DND-41 (cell line): ENCODE measurements around the gene SDCCAG8.

Experiments used
- ATAC-seq: fragments of 200-7000 bp; cut with Tn5 transposase; 3 replicates; pipeline ENCODE4 v1.9.1; 2021; ENCODE audit warnings: low read depth; ENCODE audit not compliant: insufficient read depth
- DNase-seq: peaks from one replicate; pipeline ENCODE4 v3.0.0-alpha.2; 2020
- H2AFZ ChIP-seq: 2 replicates; pipeline ENCODE4 v1.6.0; 2012; ENCODE audit warnings: low read depth, low read length
- H3K27ac ChIP-seq: 2 replicates; pipeline ENCODE4 v1.5.1; 2012; ENCODE audit warnings: low read length, inconsistent platforms
- H3K27me3 ChIP-seq: fragments of 200-600 bp; sonication (generic); 2 replicates; pipeline ENCODE4 v1.6.0; 2012; ENCODE audit warnings: low read length, mild to moderate bottlenecking, inconsistent platforms; ENCODE audit not compliant: insufficient read depth, poor library complexity
- H3K36me3 ChIP-seq: 2 replicates; pipeline ENCODE4 v1.5.1; 2012; ENCODE audit warnings: low read length, inconsistent platforms; ENCODE audit not compliant: insufficient read depth
- H3K4me1 ChIP-seq: 2 replicates; pipeline ENCODE4 v1.5.1; 2012; ENCODE audit warnings: mild to moderate bottlenecking, low read length; ENCODE audit not compliant: insufficient read depth
- H3K4me2 ChIP-seq: 2 replicates; pipeline ENCODE4 v1.6.0; 2012; ENCODE audit warnings: mild to moderate bottlenecking, moderate library complexity, low read length, inconsistent platforms; ENCODE audit not compliant: insufficient read depth
- H3K4me3 ChIP-seq, 2 experiments: fragments of 200-600 bp in 1 of 2; shearing (Covaris generic) in 1 of 2; 2 replicates each; pipeline ENCODE4 v1.5.1; 2012 to 2016; ENCODE audit warnings: inconsistent platforms in 2 of 2, low read length in 2 of 2, mild to moderate bottlenecking in 2 of 2, low read depth in 1 of 2, moderate library complexity in 1 of 2
- H3K79me2 ChIP-seq: 2 replicates; pipeline ENCODE4 v1.6.0; 2012; ENCODE audit warnings: low read length, inconsistent platforms; ENCODE audit not compliant: insufficient read depth
- H3K9ac ChIP-seq: 2 replicates; pipeline ENCODE4 v1.6.0; 2012; ENCODE audit warnings: low read depth, mild to moderate bottlenecking, inconsistent platforms, low read length, moderate library complexity
- H3K9me3 ChIP-seq: 2 replicates; pipeline ENCODE4 v1.5.1; 2012; ENCODE audit warnings: low read length, moderate library complexity, mild to moderate bottlenecking, inconsistent platforms; ENCODE audit not compliant: insufficient read depth, severe bottlenecking
- H4K20me1 ChIP-seq: 2 replicates; pipeline ENCODE4 v1.6.0; 2012; ENCODE audit warnings: low read length; ENCODE audit not compliant: insufficient read depth
- CTCF ChIP-seq: IDR thresholded peaks from 2 replicates; pipeline ENCODE4 v1.5.1; 2012; ENCODE audit warnings: borderline replicate concordance, low read length, moderate library complexity, mild to moderate bottlenecking; ENCODE audit not compliant: poor library complexity, severe bottlenecking; ENCODE audit errors: extremely low read depth
- EZH2 ChIP-seq: IDR thresholded peaks from 3 replicates; pipeline ENCODE4 v1.6.1; 2012; ENCODE audit warnings: borderline replicate concordance, low read depth, mild to moderate bottlenecking, moderate library complexity, low read length, inconsistent platforms; ENCODE audit not compliant: severe bottlenecking

The SDCCAG8 gene

GRCh38 chr1:243496187-243496646, 240.4 kb downstream of the SDCCAG8 start:
- H3K27me3 ChIP-seq: no peaks in the 10 kb centered on the region
- H3K4me3 ChIP-seq: no peak overlapping the region
- no peak overlapping the region for H2AFZ ChIP-seq
- H3K79me2 ChIP-seq: no peaks in the 10 kb centered on the region
- DNase-seq (no peak), ATAC-seq (no peak)
- no peaks in the 10 kb centered on the region for H4K20me1 ChIP-seq
- peaks cover 23% of the 10 kb centered on the region for H3K36me3 ChIP-seq
- no peak overlapping the region for H3K27ac ChIP-seq
- TF ChIP-seq CTCF (no peak), EZH2 (no peak)
- no peaks in the 10 kb centered on the region for H3K9me3 ChIP-seq
- H3K9ac ChIP-seq: no peak overlapping the region
- H3K4me1 ChIP-seq: no peaks in the 10 kb centered on the region
- H3K4me2 ChIP-seq: no peak overlapping the region

- TF ChIP-seq EZH2 (no peak), CTCF (no peak)
- Histone ChIP-seq H2AFZ (no peak overlapping the region), H3K27me3 (no peaks in the 10 kb centered on the region), H3K4me1 (no peaks in the 10 kb centered on the region), H3K36me3 (peaks cover 29% of the 10 kb centered on the region), H3K9me3 (no peaks in the 10 kb centered on the region), H3K4me3 (no peak overlapping the region), H3K79me2 (no peaks in the 10 kb centered on the region), H3K27ac (0 out of 2 replicates have a peak overlapping the region, but pooled peaks have one; percentile 20), H3K4me2 (no peak overlapping the region), H3K9ac (no peak overlapping the region), H4K20me1 (no peaks in the 10 kb centered on the region)
- no peak for DNase-seq
- no peak for ATAC-seq
These were observed 241.0 kb downstream of the SDCCAG8 start for GRCh38 chr1:243496806-243497205.

- Histone ChIP-seq H3K9me3 (no peaks in the 10 kb centered on the region), H3K9ac (no peak overlapping the region), H3K79me2 (no peaks in the 10 kb centered on the region), H4K20me1 (no peaks in the 10 kb centered on the region), H3K27ac (no peak overlapping the region), H3K4me3 (no peak overlapping the region), H2AFZ (no peak overlapping the region), H3K36me3 (peaks cover 29% of the 10 kb centered on the region), H3K27me3 (no peaks in the 10 kb centered on the region), H3K4me2 (no peak overlapping the region), H3K4me1 (no peaks in the 10 kb centered on the region)
- ATAC-seq (no peak), DNase-seq (no peak)
- TF ChIP-seq CTCF (no peak), EZH2 (no peak)
These were observed 242.3 kb downstream of the SDCCAG8 start for GRCh38 chr1:243497939-243498681.
